HG03135 (cell line): Measurements from ENCODE around the gene CNTNAP2.

Experiments used
- ATAC-seq: cut with Tn5 transposase; IDR thresholded peaks from one replicate; pipeline ENCODE4 v1.9.1; 2021; ENCODE audit warnings: mild to moderate bottlenecking, moderate library complexity; ENCODE audit not compliant: unreplicated experiment

Gene CNTNAP2

DNA sequence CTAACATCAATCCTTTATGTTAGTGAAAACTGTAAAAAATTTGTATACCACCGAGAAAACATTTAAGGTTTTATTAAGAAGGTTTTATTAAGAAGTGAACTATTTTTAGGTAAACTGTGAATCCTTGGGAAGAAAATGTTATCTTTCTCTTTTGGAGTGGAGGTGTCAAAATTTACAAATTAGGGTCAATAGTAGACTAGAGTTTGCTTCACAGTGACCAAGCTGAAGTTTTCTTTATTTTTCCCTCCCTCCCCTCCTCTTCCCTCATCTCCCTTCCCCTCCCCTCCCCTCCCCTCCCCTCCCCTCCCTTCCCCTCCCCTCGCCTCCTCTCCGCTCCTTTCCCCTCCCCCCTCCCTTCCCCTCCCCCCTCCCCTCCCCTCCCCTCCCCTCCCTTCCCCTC, 168.8 kb downstream of the CNTNAP2 start:
- ATAC-seq, result no peak

GRCh38 chr7:146290746-146291145, 174.1 kb downstream of the CNTNAP2 start:
- ATAC-seq, result no peak

DNA sequence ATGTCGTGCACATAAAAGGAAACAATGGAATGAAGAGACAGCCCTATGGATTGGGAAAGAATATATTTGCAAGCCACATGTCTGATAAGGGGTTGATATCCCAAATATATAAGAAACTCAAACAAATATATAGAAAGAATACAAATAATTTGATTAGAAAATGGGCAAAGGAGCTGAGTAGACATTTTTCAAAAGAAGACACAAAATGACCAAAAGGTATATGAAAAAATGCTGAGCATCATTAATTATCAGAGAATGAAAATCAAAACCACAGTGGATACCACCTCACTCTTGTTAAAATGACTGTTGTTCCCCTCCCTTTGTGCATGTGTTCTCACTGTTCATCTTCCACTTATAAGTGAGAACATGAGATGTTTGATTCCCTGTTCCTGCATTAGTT, 175.3 kb downstream of the CNTNAP2 start:
- no peak for ATAC-seq

DNA sequence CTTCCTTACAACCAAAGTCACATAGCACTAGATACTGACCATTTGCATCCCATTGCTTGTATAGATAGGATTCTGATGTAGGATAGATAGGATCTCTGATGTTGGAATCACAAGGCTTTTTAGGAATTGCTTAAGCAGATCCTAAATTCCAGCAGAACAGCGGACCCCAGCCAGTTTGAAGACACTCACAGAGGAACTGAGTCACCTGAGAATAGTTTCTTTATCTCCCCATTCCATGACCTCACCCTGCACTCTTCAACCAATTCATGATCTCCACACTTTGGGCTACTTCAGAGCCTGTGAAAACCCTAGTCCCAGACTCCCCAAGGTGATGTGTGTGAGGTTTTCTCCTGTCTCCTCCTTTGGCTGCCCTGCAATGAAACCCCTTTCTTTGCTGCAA, 179.4 kb downstream of the CNTNAP2 start:
- no peak for ATAC-seq

DNA sequence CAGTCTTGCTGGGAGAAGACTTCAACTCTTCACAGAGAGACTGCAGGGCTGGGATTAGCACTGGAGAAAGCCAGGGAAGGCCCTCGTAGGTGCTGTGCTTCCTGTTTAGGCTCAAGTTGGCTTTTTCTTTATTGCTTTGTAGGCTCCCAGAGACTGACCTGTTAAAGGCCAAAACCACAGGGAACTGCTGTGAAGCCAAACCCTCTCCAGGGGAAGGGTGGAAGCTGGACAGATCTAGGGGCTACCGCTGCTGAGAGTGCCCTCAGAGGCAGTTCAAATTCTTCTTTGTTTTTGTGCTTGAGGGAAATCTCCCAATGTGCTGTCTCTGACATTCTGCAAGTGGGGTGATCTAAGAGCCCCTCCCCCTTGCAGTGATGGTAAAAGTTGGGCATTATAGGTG, 198.4 kb downstream of the CNTNAP2 start:
- ATAC-seq, result no peak

DNA sequence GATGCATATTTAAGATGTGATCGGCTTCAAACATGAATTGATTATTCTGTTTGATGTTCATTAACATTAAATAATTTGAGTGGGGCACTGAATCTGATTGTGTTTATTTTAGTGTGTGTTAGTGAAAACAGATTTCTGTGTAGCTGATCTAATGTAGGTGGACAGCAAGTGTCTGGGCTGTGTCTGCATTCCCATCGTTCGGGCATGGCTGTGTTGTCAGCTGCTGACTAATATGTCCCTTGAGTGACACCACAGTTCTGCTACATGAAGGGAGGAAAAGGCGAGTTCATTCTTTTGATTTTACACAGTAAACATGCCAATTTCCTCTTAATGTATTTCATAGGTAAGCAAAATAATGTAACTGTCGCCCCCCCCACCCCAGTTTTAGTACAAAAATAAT, 203.0 kb downstream of the CNTNAP2 start:
- no peak for ATAC-seq

GRCh38 chr7:146321301-146321700, 204.7 kb downstream of the CNTNAP2 start:
- ATAC-seq, result no peak

DNA sequence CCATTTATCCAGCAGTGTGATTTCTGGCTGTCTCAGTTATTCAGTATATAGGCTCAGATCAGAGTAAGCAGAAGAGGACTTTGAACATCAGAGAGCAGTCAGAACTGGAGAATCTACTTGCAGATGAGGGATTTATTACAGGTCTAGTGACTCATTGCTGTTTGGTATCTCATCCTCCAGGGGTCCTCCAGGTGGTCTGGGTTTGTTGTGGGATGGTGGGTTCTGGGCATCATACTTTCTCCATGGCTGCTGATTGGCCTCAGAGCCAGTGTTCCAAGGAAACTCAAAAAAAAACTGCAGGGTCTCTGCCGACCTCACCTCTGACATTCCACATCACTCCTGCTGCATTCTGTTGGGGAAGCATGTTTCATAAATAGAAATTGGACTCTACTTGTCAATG, 214.8 kb downstream of the CNTNAP2 start:
- ATAC-seq, result no peak

DNA sequence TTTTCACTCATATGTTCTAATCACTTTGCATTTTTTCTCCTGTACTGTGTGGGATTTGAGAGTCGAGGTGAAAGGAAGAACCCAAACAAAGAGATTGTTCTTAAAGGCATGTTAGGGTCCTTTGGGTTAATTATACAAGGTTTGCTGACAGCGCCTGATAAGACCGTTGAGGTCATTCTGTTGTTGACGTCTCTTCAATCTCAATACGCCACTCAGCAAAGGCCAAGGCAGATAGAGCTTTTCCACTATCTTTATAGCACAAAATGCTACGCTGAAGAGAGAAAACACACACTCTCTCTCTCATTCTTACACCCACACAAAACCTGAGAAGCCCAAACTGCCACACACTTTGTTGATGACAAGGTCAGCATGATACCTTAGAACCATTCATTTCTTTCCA, 228.7 kb downstream of the CNTNAP2 start:
- no peak for ATAC-seq

- ATAC-seq, result no peak
Measured at GRCh38 chr7:146346096-146346495, 229.5 kb downstream of the CNTNAP2 start.

DNA sequence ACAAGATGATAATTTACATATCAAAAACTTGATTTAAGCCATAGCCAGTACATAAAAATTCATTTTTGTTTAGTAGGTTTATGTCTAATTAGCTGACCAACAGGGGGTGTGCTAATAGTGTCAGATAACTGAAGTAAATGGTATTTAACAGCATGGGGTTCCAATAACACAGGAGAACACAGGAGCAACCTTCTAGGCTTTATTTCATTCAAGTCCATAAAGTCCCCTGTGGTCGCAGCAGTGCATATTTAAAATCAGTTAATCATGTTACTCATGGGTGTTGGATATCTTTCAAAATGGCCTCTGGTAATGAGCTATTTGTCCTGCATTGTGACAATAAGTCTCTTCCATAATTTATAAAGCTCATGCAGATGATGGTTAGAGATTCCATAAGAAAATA, 238.6 kb downstream of the CNTNAP2 start:
- ATAC-seq, result no peak

- ATAC-seq, result no peak
Measured at GRCh38 chr7:146359176-146359575, 242.6 kb downstream of the CNTNAP2 start.

DNA sequence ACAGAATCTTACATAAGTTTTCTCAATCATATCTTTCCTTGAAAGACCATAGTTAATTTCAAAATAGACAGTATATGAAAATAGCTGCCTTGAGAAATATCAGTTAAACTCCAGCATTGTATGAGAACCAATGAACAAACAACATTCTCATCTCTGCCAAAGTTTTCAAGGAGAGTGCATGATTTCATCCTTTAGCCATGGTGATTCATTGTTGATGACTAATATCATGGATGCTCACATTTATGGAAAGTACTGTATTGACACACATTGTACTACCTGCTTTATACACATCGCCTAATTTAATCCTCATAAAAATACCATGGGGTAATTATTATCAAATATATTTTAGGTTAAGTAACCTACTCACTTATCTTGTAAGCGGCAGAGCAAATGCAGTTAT, 250.3 kb downstream of the CNTNAP2 start:
- ATAC-seq, result no peak

DNA sequence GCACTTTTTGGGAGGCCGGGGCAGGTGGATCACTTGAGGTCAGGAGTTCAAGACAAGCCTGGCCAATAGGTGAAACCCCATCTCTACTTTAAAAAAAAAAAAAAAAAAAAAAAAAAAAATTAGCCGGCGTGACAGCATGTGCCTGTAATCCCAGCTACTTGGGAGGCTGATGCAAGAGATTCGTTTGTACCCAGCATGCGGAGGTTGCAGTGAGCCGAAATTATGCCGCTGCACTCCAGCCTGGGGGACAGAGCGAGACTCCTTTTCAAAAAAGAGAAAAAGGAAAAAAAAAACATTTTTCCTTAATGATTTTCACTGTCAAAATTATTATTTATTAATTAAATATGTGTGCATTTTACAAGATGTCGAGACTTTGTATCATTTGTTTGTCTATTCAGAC, 253.6 kb downstream of the CNTNAP2 start:
- no peak for ATAC-seq

GRCh38 chr7:146375170-146375569, 258.6 kb downstream of the CNTNAP2 start:
- ATAC-seq, result no peak

GRCh38 chr7:146378196-146378595, 261.6 kb downstream of the CNTNAP2 start:
- no peak for ATAC-seq

- no peak for ATAC-seq
Measured at GRCh38 chr7:146387140-146387539, 270.5 kb downstream of the CNTNAP2 start.

- no peak for ATAC-seq
Measured at GRCh38 chr7:146388928-146389327, 272.3 kb downstream of the CNTNAP2 start.

DNA sequence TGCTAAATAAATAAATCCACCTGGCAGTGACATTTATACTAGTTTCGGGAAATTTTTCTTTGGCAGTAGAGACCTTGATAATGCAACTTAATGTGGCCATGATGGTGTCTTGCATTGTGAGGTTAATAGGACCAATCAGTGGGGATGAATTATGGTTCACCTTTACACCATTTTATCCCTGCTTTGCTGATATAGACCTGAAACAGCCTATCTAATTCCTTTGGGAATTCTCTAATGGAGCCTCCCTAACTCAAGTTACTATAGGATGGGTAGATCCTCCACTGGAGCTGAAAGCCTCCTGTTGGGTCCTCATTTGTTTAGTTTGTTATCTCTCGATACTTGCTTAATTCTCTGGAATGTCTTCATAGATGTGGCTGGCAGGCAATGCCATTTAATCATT, 276.7 kb downstream of the CNTNAP2 start:
- ATAC-seq, result no peak

DNA sequence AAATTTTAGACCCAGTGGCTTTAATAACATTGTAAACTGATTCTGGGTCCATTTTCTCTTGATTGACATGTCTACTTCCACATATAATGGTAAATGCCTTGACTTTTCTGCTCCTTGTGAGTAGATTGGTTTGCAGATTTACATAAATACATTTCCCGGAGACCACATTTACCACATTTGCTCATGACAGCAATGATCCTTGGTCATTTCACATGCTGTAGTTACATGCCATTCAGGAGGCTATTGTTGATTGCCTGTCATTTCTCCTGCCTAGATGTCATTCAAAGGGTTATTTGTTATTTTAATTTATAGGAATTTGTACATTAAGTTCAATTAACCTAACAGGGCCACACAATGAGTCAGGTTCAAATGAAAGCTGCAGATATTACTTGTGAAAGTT, 280.5 kb downstream of the CNTNAP2 start:
- no peak for ATAC-seq

DNA sequence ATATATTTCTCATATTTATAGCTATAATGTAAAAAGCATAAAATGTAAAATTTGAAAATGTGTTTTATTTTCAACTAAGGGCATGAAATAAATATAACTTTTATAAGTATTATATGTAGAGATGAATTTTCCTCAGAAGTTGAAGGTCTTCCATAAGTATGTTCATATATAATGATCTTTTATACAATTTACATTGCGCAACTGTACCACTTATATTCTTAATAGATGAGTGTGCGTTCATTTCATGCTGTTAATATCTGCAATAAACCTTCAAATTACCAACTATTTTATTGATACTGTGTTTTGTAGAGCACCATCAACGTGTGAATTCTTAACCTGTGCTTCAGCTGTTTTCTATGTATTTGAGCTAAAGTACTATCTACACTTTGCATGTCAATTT, 285.3 kb downstream of the CNTNAP2 start:
- ATAC-seq, result no peak

DNA sequence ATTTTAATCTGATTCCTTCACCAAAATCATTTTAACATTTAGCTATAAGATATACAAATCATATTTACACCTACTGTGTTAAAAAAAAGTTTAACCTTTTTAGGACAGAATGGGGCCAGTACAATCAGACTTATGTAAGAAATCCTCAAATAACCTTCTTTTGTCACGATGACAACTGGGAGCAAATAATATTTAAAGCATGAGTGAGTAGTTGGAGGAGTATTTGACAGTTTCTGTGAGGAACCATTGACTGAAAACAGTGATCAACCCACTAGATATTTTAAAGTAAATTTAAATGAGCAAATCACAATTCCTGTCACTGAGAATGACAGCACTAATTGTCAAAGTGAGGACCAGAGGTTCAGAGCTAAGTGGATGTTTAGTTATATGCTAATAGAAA, 289.1 kb downstream of the CNTNAP2 start:
- ATAC-seq, result no peak

DNA sequence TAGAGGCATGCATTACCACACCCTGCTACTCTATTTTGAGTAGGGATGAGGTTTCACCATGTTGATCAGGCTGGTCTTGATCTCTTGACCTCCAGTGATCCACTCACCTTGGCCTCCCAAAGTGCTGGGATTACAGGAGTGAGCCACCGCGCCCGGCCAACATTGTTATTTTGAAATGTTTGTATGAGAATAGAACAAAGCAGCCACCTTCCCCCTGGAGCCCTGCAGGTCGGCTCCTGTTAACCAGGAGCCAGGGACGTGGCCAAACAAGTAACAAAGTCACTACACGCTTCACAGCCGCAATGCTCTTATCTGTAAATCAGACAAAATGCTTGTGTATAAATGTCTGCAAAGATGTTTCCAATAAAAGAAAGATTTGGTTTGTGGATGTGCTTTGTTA, 295.4 kb downstream of the CNTNAP2 start:
- ATAC-seq, result no peak

- no peak for ATAC-seq
Measured at GRCh38 chr7:146412781-146413180, 296.2 kb downstream of the CNTNAP2 start.
